CD4-positive, alpha-beta T cell treated with Interferon gamma for 1 hour (primary cell): Measurements from ENCODE around the gene RPS6KC1.
"Not testable (repeated sequence)": the region's sequence is repeated elsewhere in the genome, so short reads cannot be mapped to it uniquely, and the experiment has no call there.

Source experiments
- DNase-seq: peaks from one replicate; pipeline ENCODE4 v3.0.0-alpha.2; 2020

Gene RPS6KC1, protein sequence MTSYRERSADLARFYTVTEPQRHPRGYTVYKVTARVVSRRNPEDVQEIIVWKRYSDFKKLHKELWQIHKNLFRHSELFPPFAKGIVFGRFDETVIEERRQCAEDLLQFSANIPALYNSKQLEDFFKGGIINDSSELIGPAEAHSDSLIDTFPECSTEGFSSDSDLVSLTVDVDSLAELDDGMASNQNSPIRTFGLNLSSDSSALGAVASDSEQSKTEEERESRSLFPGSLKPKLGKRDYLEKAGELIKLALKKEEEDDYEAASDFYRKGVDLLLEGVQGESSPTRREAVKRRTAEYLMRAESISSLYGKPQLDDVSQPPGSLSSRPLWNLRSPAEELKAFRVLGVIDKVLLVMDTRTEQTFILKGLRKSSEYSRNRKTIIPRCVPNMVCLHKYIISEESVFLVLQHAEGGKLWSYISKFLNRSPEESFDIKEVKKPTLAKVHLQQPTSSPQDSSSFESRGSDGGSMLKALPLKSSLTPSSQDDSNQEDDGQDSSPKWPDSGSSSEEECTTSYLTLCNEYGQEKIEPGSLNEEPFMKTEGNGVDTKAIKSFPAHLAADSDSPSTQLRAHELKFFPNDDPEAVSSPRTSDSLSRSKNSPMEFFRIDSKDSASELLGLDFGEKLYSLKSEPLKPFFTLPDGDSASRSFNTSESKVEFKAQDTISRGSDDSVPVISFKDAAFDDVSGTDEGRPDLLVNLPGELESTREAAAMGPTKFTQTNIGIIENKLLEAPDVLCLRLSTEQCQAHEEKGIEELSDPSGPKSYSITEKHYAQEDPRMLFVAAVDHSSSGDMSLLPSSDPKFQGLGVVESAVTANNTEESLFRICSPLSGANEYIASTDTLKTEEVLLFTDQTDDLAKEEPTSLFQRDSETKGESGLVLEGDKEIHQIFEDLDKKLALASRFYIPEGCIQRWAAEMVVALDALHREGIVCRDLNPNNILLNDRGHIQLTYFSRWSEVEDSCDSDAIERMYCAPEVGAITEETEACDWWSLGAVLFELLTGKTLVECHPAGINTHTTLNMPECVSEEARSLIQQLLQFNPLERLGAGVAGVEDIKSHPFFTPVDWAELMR

GRCh38 chr1:213051127-213051880, at the start of gene RPS6KC1:
Gene RPS6KC1 (plus strand): TSS chr1:213051241. CDS start chr1:213051405, 164 bp downstream.
- peak; percentile 77 for DNase-seq

DNA sequence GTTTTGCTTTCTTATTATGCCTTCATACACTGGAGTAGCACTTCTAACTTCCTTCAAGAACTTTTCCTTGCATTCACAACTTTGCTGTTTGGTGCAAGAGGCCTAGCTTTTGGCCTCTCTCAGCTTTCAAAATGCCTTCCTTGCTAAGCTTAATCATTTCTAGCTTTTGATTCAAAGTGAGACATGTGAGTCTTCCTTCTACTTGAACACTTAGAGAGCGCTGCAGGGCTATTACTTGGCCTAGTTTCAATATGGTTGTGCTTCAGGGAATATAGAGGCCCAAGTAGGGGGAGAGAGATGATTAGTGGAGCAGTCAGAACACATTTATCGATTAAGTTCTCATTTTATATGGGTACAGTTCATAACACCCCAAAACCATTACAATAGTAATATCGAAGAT, 47.8 kb upstream of the RPS6KC1 start:
- DNase-seq = no peak

- DNase-seq = no peak
Observed at GRCh38 chr1:213008564-213008963, 42.5 kb upstream of the RPS6KC1 start.

DNA sequence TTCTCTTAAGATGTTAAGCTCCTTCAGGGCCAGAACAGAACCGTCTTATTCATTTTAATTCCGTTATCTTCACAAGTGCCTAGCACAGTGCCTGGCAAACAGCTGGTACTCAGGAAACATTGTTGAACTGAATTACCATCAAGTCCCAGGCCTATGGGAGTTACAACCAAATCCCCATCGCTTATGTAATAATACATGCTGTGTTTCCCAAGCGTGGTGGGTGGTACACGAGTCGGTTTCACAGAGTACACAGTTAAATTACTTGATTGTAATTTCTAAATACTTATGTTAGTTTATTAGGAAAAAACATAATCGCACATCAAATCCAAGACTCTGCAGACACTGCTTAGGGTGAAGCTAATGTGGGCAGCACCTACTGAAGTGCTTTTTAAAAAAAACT, 36.4 kb upstream of the RPS6KC1 start:
- DNase-seq = no peak

DNA sequence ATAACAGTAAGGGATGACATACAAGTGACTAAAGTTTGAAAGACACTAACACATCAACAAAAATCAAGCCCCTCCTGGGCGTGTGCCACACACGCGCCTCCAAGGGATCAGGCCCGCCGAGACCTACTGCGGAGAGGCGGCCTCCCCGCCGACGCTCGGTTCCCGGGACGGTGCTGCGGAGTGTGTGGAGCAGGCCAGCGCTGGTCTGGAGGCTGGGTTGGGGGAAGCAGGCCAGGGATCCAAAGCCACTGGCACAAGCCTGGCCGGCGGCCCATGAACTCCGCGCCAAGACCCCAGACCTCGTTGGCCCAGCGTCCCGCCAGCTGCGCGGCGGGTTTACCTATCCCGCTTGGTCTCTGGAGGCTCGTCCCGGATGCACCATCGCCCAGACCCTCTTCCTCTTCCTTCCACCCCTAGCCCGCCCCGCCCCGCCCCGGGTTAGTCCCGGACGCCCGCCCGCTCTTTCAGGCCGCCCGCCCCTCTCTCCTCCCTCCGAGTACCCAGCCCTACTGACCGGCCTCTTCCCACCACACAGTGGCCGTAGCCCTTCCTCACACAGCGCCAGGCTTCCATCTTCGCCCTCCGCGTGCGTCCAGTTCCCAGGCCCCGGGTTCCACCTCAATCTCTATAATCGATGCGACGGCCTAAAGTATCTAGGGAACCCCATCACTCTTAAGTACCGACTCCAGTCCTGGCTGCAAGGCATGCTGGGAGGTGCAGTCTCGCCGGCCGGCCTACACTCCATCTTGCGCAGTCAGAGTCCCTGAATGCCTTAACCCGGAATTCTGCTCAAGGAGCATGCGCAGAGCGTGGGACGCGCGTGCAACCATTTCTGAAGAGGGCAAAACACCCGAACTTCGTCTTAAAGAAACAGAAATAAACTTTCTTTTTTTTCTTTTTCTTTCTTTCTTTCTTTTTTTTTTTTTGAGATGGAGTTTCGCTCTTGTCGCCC, 35.7 kb upstream of the RPS6KC1 start, which contains the start of gene ANGEL2:
Gene ANGEL2, minus strand, starts transcription at position 769 of the 952 bp plus-strand sequence. Its CDS starts 196 bp downstream, at position 573.
- DNase-seq = peak; percentile 96

GRCh38 chr1:213017447-213018273, 33.4 kb upstream of the RPS6KC1 start:
- DNase-seq = no peak

DNA sequence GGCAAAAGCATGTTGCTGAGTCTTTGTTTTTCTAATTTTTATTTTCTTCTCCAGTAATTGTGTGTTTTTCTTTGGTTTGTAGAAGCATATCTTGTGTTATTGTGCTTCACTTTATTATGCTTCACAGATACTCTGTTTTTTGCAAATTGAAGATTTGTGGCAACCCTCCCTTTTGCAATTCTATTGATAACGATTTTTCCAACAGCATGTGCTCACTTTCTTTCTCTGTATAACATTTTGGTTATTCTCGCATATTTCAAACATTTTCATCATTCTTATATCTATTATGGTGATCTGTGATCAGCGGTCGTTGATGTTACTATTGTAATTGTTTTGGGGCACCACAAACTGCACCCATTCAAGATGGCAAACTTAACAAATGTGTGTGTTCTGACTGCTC, 31.6 kb upstream of the RPS6KC1 start:
- DNase-seq = no peak

- DNase-seq = no peak
Observed at GRCh38 chr1:213020016-213020415, 31.0 kb upstream of the RPS6KC1 start.

DNA sequence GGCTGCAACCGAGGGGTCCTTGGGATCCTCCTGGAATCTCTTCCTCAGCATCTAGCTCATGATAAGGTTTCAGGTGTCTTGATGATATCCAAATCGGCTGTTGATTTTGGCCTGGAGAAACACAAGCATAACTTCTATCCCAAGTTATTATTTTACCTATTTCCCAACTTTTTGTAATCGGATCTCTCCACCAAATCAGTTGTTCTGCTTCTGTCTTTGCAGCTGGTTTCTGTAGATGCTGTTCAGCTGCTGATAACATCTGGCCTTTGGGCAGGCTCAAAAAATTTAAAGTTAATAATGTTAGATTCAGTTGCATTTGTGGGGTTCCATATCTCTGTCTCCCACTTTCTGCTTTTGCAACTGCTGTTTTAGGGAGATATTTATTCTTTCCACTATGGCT, 24.0 kb upstream of the RPS6KC1 start:
- DNase-seq = not testable (repeated sequence)

- no peak for DNase-seq
Observed at GRCh38 chr1:213032651-213033050, 18.4 kb upstream of the RPS6KC1 start.

DNA sequence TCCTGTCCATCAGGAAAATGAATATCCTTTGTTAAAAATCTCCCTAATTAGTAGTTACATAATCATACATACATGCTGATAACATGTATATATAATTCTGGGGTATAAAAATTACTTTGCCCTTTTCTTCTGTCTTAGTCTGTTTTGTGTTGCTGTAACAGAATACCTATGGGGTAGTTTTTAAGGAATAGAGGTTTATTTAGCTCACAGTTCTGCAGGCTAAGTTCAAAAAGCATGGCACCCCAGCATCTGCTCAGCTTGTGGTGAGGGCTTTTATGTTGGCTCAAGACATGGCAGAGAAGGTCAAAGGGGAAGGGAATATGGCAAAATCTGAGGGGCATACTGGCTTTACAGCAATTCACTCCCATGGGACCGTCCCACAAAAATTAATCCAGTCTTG, 16.3 kb upstream of the RPS6KC1 start:
- DNase-seq = no peak

DNA sequence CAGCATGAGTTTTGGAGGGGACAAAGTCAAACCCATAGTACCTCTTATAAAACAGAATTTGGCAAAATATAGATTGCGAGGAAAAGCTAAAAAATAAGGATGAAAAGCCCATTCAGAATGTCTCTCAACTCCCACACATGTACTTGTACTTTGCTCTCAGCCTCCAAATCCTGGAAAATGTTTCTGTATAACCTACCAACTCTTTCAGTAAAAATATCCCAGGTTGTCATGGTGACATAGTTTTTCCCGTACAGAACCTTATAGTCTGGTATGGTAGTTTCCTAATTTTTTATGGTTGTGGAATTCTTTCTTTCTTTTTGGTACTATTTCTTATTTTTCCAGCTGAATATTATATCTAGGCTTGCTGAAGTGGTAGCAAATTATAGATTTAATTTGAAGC, 15.5 kb upstream of the RPS6KC1 start:
- DNase-seq = no peak

DNA sequence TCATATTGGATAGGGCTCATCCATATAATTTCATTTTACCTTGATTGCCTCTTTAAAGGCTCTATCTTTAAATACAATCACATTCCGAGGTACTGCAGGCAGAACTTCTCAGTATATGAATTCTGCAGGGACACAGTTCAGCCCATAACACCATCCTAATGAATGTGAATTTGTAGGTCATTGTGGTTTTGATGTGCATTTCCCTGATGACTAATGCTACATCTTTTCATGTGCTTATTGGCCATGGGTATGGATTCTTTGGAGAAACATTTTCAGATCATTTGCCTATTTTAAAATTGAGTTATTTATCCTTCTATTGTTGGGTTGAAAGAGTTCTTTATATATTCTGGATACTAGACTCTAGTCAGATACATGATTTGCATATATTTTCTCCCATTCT, 9.6 kb upstream of the RPS6KC1 start:
- DNase-seq = no peak

- DNase-seq = not testable (repeated sequence)
Observed at GRCh38 chr1:213045321-213046226, 5.5 kb upstream of the RPS6KC1 start.

- DNase-seq = no peak
Observed at GRCh38 chr1:213049232-213049631, 1.8 kb upstream of the RPS6KC1 start.

DNA sequence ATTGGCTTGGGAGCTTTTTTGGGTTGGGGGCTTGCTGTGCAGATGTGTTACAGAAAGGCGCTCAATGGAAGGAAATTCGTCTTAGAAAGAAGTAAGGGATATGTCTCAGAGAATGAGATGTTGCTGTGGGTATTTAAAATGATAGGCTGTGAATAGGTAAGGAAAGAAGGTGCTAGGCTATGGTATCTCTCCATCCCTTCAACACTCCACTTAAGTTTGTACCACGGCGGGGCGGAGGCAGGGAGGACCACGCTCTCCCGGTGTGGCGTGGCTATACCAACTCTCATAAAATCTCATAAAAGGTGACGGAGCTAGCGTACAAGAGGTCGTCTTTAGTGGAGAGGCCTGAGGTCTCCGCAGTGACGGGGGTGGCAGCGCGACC, 305 bp upstream of the RPS6KC1 start:
- DNase-seq = no peak

- DNase-seq = no peak
Observed at GRCh38 chr1:213051881-213052202, 801 bp downstream of the RPS6KC1 start.

DNA sequence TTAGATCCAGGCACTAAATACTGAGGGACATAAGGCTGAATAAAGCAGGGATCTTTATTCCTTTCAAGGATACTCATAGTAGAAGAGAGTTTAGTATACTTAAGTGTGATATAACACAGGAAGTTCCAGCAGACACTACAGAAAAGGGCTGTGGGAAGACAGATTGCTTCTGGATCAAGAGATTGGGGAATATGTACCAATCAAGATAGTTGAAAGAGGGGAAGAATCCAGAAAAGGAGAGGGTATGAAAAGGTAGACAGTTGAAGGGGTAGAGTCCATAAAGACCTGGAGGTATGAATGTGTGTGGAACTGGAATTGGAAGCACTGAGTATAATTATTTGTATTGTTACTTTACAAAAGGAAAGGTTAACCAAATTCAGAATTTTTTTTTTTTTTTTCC, 2.4 kb downstream of the RPS6KC1 start:
- no peak for DNase-seq

GRCh38 chr1:213054142-213054541, 3.1 kb downstream of the RPS6KC1 start:
- no peak for DNase-seq
